GM12864 (cell line): ENCODE data around the gene STX16.

Experiments
- DNase-seq: peaks from one replicate; pipeline ENCODE4 v3.0.0-alpha.2; 2011; ENCODE audit warnings: low read depth
- H3K4me3 ChIP-seq: 2 replicates; pipeline ENCODE4 v1.5.1; 2011; ENCODE audit warnings: mild to moderate bottlenecking, low read depth, low read length, control low read depth
- CTCF ChIP-seq: IDR thresholded peaks from 2 replicates; pipeline ENCODE4 v1.5.1; 2011; ENCODE audit warnings: low read depth, mild to moderate bottlenecking, moderate library complexity, low read length, control low read depth, inconsistent platforms; ENCODE audit errors: missing control alignments

Gene STX16

GRCh38 chr20:58713801-58714339 is 62.8 kb downstream of the STX16 start:
- no peak for TF ChIP-seq CTCF
- DNase-seq = no peak

GRCh38 chr20:58714340-58714922 is 63.3 kb downstream of the STX16 start:
- DNase-seq = no peak
- no peak for TF ChIP-seq CTCF
- no peak overlapping the region for H3K4me3 ChIP-seq

More at GRCh38 chr20:58713801-58714339, 62.8 kb downstream of the STX16 start:
- H3K4me3 ChIP-seq = no peak overlapping the region

GRCh38 chr20:58714923-58715351 is 63.9 kb downstream of the STX16 start:
- TF ChIP-seq CTCF = no peak
- DNase-seq = no peak
- H3K4me3 ChIP-seq = no peak overlapping the region

- no peak overlapping the region for H3K4me3 ChIP-seq
- DNase-seq = no peak
- no peak for TF ChIP-seq CTCF
These were observed 64.3 kb downstream of the STX16 start for GRCh38 chr20:58715391-58715800.

- H3K4me3 ChIP-seq = no peak overlapping the region
- TF ChIP-seq CTCF = no peak
- no peak for DNase-seq
These were observed 64.9 kb downstream of the STX16 start for GRCh38 chr20:58715801-58716475.

GRCh38 chr20:58716476-58717277 is 65.6 kb downstream of the STX16 start:
- DNase-seq = no peak
- H3K4me3 ChIP-seq = no peak overlapping the region
- no peak for TF ChIP-seq CTCF
